HK-2 (cell line): ENCODE measurements around the gene TENT4A.

Experiments used
- DNase-seq: peaks from one replicate; pipeline ENCODE4 v3.0.0-alpha.2; 2018; ENCODE audit not compliant: unreplicated experiment

TENT4A gene

GRCh38 chr5:6700074-6700684 lies 13.1 kb upstream of the TENT4A start:
- DNase-seq: no peak

GRCh38 chr5:6700685-6701355 lies 12.4 kb upstream of the TENT4A start:
- no peak for DNase-seq

GRCh38 chr5:6701491-6701890 lies 11.7 kb upstream of the TENT4A start:
- DNase-seq: no peak

- DNase-seq: no peak
Measured at GRCh38 chr5:6702633-6703032, 10.6 kb upstream of the TENT4A start.

- DNase-seq: no peak
Measured at GRCh38 chr5:6703806-6704205, 9.4 kb upstream of the TENT4A start.

GRCh38 chr5:6704361-6704851 lies 8.8 kb upstream of the TENT4A start:
- DNase-seq: peak; percentile 59

GRCh38 chr5:6705088-6705487 lies 8.1 kb upstream of the TENT4A start:
- no peak for DNase-seq

- DNase-seq: no peak
Measured at GRCh38 chr5:6705959-6706358, 7.3 kb upstream of the TENT4A start.

- DNase-seq: no peak
Measured at GRCh38 chr5:6707852-6708251, 5.4 kb upstream of the TENT4A start.

- DNase-seq: peak; percentile 36
Measured at GRCh38 chr5:6708814-6709213, 4.4 kb upstream of the TENT4A start.

- DNase-seq: peak; percentile 69
Measured at GRCh38 chr5:6710070-6710469, 3.2 kb upstream of the TENT4A start.

GRCh38 chr5:6710551-6711318 lies 2.5 kb upstream of the TENT4A start:
- no peak for DNase-seq

- DNase-seq: no peak
Measured at GRCh38 chr5:6711409-6712141, 1.7 kb upstream of the TENT4A start.

GRCh38 chr5:6712142-6712576 lies 1.1 kb upstream of the TENT4A start:
- DNase-seq: peak; percentile 77

GRCh38 chr5:6712577-6713273 lies 507 bp upstream of the TENT4A start:
- DNase-seq: peak; percentile 97

- peak; percentile 22 for DNase-seq
Measured at GRCh38 chr5:6714226-6715041, 1.2 kb downstream of the TENT4A start.

- DNase-seq: no peak
Measured at GRCh38 chr5:6715271-6715670, 2.0 kb downstream of the TENT4A start.

GRCh38 chr5:6715758-6716628 lies 2.8 kb downstream of the TENT4A start:
- DNase-seq: no peak

- DNase-seq: no peak
Measured at GRCh38 chr5:6716629-6717149, 3.5 kb downstream of the TENT4A start.
